HT1080 (cell line): ENCODE results near the gene TNIP1. TPM values are rescaled to one million over a fixed set of nuclear protein-coding genes. Genes with fewer than 3 reads are reported as not detected.

ENCODE experiments used
- DNase-seq: peaks from one replicate; pipeline ENCODE4 v3.0.0-alpha.2; 2015; ENCODE audit warnings: low read depth
- total RNA-seq: library from RNA; depleted of rRNA; stranded (reverse); fragments of >200 nt; shearing (Covaris generic); gene quantifications from 2 replicates; pipeline ENCODE4 v1.2.3, GENCODE V29; 2014

Gene TNIP1
- total RNA-seq, 1 experiment from 2014 or later = 83.0 TPM

- no peak for DNase-seq
These were observed 3.5 kb upstream of the TNIP1 start for GRCh38 chr5:151084363-151084762.

- DNase-seq = peak; percentile 66
These were observed 2.3 kb upstream of the TNIP1 start for GRCh38 chr5:151083081-151083676.

- no peak for DNase-seq
These were observed 1.6 kb upstream of the TNIP1 start for GRCh38 chr5:151082282-151082902.

GRCh38 chr5:151081431-151082281, 822 bp upstream of the TNIP1 start:
- no peak for DNase-seq

DNA sequence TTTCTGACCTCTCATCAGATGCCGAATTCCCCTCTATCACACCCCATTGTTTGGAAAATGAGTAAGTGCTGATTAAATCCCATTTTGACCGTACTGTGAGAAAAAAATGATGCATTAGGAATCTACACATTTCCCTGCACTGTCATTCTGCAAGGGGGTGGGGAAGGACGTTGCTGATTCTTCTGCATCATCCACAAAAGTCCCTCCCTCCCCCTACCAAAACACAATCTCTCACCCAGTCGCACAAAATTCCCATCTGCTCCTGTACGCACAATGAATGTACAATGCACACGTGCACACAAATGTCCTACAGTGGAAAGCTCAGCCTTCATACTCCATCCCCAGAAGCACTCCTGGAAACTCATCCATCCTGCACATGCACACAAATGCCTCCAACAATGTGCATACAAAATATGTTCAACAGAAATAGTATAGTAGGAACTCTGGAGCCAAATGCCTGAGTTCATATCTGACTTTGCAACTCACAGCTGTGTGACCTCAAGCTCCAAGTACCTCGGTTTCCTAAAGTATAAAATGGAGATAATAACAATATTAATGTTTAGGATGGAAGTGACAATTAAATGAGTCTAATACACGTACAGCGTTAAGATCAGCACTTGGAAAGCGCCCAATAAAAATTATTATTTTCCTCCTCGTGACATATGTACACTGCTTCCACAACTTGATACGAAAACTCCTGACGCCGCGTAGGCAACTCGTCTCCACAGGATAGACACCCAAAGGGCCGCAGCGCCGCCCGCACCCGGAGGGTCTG, 809 bp downstream of the TNIP1 start:
- DNase-seq = peak; percentile 85

- no peak for DNase-seq
These were observed 2.2 kb downstream of the TNIP1 start for GRCh38 chr5:151078490-151079262.

DNA sequence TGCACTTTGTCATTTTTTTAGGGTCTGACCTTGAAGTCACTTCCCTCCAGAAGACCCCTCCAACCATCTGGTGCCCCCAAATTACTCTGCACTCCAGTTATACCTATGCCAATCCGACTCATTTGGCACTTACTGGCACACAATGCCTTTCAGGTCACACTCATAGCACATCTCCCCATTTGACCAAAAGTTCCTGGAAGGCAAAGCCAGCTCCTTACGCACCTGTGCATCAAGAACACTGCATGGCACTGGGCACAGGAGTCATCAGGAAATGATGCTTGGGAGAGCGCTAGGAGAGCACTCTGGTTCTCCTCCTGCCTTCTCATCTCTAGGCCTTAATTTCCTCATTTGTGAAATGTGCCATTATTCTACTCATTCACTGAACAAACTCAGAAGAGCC, 2.9 kb downstream of the TNIP1 start:
- no peak for DNase-seq

DNA sequence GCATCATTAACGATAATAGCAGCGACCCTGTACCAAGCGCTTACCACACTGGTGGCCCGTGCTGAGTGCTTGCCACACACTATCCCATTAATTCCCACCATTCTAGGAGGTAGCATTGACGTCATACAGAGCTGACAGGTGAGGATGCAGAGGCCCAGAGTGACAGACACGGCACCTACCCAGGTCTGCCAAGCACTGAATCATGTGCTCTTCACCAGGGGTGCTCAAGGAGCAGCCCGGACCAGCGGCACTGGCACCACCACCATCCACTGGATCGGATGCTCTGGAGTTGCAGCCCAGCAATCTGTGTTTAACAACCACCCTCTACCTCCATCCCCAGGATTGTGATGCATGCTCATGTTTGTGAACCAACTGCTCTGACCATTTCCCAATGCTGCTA, 3.4 kb downstream of the TNIP1 start:
- no peak for DNase-seq

- DNase-seq = no peak
These were observed 4.2 kb downstream of the TNIP1 start for GRCh38 chr5:151076616-151077015.

DNA sequence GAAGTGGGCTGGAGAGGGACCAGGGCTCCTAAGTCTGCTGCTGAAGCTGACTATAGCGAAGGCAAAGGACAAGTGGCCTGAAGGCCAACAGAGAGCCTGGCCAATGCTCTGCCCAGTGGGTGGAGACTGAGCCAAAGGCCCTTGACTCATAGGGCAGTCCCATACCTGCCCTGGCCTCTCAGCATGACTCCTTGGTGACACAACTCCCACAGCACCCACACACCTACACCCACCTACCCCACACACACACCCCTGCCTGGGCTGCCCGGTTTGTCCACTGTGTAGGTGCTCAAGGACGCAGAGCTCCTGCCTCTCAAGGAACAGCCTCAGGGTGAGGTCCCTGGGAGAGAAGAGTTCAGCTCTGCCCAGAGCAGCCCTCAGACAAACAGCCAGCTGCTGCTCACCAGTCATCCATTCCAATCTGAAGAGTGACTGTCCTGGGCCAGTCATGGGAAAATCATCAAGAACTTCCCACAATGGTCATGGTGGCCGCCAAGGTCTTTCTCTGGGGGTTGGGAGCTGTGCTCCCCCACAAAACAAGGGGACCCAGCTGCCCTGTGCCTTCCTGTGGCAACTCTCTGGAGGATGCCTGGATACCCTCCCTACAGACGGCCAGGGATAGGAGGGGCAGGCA, 5.0 kb downstream of the TNIP1 start:
- peak; percentile 57 for DNase-seq

GRCh38 chr5:151074557-151074956, 6.3 kb downstream of the TNIP1 start:
- DNase-seq = no peak

DNA sequence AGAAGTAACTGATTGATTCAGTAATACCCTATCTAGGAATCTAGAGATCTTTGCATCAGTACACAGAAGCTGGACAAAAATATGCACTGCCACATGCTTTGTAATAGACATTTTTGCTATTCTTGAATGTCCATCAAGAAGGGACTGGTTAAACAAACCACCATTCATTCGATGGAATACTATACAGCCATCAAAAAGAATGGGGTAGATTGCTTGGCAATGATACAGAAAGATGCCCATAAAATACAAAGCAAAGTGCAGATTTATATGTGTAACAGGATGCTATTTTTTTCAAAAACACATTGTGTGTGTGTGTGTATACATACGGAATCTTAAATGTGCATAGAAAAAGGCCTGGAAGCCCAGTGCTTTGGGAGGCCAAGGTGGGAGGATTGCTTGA, 7.6 kb downstream of the TNIP1 start:
- no peak for DNase-seq

GRCh38 chr5:151072630-151073025, 8.2 kb downstream of the TNIP1 start:
- peak; percentile 87 for DNase-seq

- no peak for DNase-seq
These were observed 8.8 kb downstream of the TNIP1 start for GRCh38 chr5:151071848-151072629.

GRCh38 chr5:151071021-151071420, 9.8 kb downstream of the TNIP1 start:
- no peak for DNase-seq

GRCh38 chr5:151070449-151070848, 10.4 kb downstream of the TNIP1 start:
- no peak for DNase-seq

DNA sequence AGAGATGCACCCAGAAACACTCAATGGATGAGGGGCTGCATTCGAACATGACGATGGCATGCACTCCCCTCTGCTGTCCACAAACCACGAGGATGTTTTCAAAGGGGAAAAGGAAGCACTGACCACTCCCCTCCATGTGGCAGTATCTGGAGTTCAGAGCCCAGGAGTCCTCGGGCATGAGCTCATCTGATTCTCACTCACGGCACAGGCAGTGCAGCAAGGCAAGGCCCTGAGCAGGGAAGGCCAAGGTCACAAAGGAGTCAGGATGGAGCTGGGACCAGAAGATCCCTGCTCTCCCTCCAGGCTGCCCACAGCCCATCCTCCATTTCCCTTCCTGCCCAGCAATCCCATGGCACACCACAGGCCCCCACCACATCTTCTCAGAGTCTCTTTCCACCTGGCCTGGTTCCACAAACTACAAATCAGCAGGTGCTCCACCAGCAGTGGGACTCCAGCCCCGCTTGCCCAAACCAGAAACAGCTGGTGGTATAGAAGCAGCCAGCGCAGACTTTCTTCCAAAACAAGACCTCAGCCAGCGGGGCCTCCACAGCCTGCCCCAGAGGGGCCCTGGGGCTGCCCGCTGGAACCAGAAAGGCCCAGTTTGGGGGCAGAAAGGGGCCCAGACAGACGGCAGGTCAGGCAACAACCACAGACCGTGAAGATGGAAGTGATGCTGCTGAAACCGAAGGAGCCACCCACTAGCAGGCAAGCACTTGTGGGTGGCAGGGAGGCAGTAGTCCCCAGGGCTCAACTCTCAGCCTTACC, 12.2 kb downstream of the TNIP1 start:
- DNase-seq = no peak

GRCh38 chr5:151067632-151068432, 13.0 kb downstream of the TNIP1 start:
- DNase-seq = no peak
